AG04450 (cell line): ENCODE measurements around the gene MED1. TPM values are rescaled to one million over a fixed set of nuclear protein-coding genes. Genes with fewer than 3 reads are reported as not detected.

ENCODE experiments used
- CTCF ChIA-PET: fragments of 300-600, 350-600 bp; formaldehyde crosslinking; extraction: SDS; loops from one replicate; lab custom pipeline; 2022; ENCODE audit warnings: antibody characterized with exemption, inconsistent platforms; lab: Charles Lee
- POLR2A ChIA-PET: fragments of 350-600 bp; formaldehyde crosslinking; extraction: SDS; loops from one replicate; lab custom pipeline; 2021; ENCODE audit warnings: antibody characterized with exemption, inconsistent platforms; lab: Yijun Ruan, JAX
- DNase-seq: peaks from one replicate; pipeline ENCODE4 v3.0.0-alpha.2; 2011; ENCODE audit warnings: low read depth, low spot score
- H3K27ac ChIP-seq: one replicate; pipeline ENCODE4 v1.5.1; 2012; ENCODE audit warnings: low read depth, low read length, control low read depth
- H3K27me3 ChIP-seq: one replicate; pipeline ENCODE4 v1.6.0; 2012; ENCODE audit warnings: low read length; ENCODE audit not compliant: control insufficient read depth, insufficient read depth
- H3K4me3 ChIP-seq: 2 replicates; pipeline ENCODE4 v1.5.1; 2011; ENCODE audit warnings: mild to moderate bottlenecking, low read depth, low read length, control low read depth
- H3K9me3 ChIP-seq: 2 replicates; pipeline ENCODE4 v1.5.1; 2012; ENCODE audit warnings: low read length; ENCODE audit not compliant: control insufficient read depth, insufficient read depth
- polyA plus RNA-seq: library from polyadenylated mRNA; depleted of rRNA; stranded (reverse); fragments of >200 nt; gene quantifications from 2 replicates; pipeline ENCODE4 v1.2.3, GENCODE V29; 2011; rRNA removed
- TF ChIP-seq, protein P1 (sequence below): IDR thresholded peaks from 2 replicates; pipeline ENCODE4 v1.5.1; 2011; ENCODE audit warnings: low read depth, low read length, control low read depth, inconsistent platforms

The MED1 gene
- polyA plus RNA-seq, 1 experiment: 43.9 TPM

DNA sequence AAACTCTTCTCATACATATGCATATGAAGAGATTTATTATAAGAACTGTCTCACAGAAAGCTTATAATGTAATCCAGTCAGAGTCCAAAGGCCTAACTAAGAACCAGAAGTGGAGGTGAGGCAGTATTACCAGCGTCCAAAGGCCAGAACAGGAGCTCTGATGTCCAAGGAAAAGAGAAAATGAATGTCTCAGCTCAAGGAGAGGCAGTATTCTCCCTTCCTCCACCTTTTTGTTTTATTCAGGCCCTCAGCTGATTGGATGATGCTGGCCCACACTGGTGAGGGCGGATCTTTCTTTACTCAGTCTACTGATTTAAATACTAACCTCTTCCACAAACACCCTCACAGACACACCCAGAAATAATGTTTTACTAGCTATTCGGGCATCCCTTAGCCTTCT lies 93.1 kb downstream of the MED1 start:
- H3K9me3 ChIP-seq: no peaks in the 10 kb centered on the region
- H3K27ac ChIP-seq: no peak overlapping the region
- ChIA-PET POLR2A (no interaction called here), CTCF (no interaction called here)
- no peak for DNase-seq
- no peak overlapping the region for H3K4me3 ChIP-seq
- H3K27me3 ChIP-seq: no peaks in the 10 kb centered on the region
- TF ChIP-seq, protein P1, sequence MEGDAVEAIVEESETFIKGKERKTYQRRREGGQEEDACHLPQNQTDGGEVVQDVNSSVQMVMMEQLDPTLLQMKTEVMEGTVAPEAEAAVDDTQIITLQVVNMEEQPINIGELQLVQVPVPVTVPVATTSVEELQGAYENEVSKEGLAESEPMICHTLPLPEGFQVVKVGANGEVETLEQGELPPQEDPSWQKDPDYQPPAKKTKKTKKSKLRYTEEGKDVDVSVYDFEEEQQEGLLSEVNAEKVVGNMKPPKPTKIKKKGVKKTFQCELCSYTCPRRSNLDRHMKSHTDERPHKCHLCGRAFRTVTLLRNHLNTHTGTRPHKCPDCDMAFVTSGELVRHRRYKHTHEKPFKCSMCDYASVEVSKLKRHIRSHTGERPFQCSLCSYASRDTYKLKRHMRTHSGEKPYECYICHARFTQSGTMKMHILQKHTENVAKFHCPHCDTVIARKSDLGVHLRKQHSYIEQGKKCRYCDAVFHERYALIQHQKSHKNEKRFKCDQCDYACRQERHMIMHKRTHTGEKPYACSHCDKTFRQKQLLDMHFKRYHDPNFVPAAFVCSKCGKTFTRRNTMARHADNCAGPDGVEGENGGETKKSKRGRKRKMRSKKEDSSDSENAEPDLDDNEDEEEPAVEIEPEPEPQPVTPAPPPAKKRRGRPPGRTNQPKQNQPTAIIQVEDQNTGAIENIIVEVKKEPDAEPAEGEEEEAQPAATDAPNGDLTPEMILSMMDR: no peak

DNA sequence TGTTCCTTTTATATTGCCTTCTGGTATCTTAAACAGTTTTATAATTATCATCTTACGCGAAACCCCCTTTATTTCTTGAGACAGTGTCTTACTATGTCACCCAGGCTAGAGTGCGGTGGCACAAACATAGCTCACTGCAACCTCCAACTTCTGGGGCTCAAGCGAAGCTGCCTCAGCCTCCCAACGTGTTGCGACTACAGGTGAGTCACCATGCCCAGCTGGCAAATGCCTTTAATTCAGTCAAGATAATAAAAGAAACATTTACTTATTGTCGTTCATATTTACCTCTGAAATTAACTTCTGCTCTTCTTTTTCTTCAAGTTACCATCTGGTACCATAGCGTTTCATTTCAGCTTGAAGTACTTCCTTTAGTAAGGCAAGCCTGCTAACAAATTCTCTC lies 93.6 kb downstream of the MED1 start:
- no peak overlapping the region for H3K27ac ChIP-seq
- no peaks in the 10 kb centered on the region for H3K9me3 ChIP-seq
- ChIA-PET POLR2A (no interaction called here), CTCF (no interaction called here)
- no peaks in the 10 kb centered on the region for H3K27me3 ChIP-seq
- TF ChIP-seq, protein P1: no peak
- DNase-seq: no peak
- no peak overlapping the region for H3K4me3 ChIP-seq

Other genes with a start within 250 kb of the MED1 start
- 0.04 TPM in 1 of 2 replicates, not detected in the other for gene STAC2, start 225.3 kb downstream of the MED1 start, polyA plus RNA-seq
- 5.7 and 6.7 TPM in 2 replicates for gene FBXL20, start 49.6 kb downstream of the MED1 start, polyA plus RNA-seq
- 21.7 and 24.3 TPM in 2 replicates for gene CDK12, start 10.2 kb upstream of the MED1 start, polyA plus RNA-seq
- gene NEUROD2, start 156.7 kb upstream of the MED1 start, polyA plus RNA-seq: not detected in 2 replicates
- gene PPP1R1B, start 175.7 kb upstream of the MED1 start, polyA plus RNA-seq: not detected in 2 replicates
- gene STARD3, start 185.9 kb upstream of the MED1 start, polyA plus RNA-seq: 43.3 and 44.7 TPM in 2 replicates
- gene TCAP, start 214.1 kb upstream of the MED1 start, polyA plus RNA-seq: 0.09 and 0.12 TPM in 2 replicates
- not detected in 2 replicates for gene PNMT, start 217.2 kb upstream of the MED1 start, polyA plus RNA-seq
- 9.6 and 13.9 TPM in 2 replicates for gene PGAP3, start 236.8 kb upstream of the MED1 start, polyA plus RNA-seq
- 21.2 and 27.9 TPM in 2 replicates for gene ERBB2, start 248.8 kb upstream of the MED1 start, polyA plus RNA-seq